ENCODE measurements around the gene DPF3.
"Not testable (repeated sequence)": the region's sequence is repeated elsewhere in the genome, so short reads cannot be mapped to it uniquely, and the experiment has no call there.

The DPF3 gene

GRCh38 chr14:72756967-72757366 is 136.9 kb downstream of the DPF3 start:
- DNase-seq, result no peak

- no peak for DNase-seq
Observed at GRCh38 chr14:72755766-72756165, 138.1 kb downstream of the DPF3 start.

GRCh38 chr14:72754949-72755348 is 139.0 kb downstream of the DPF3 start:
- no peak for DNase-seq

GRCh38 chr14:72753879-72754400 is 140.0 kb downstream of the DPF3 start:
- no peak for DNase-seq

- no peak for DNase-seq
Observed at GRCh38 chr14:72753044-72753710, 140.7 kb downstream of the DPF3 start.

GRCh38 chr14:72752034-72752412 is 141.9 kb downstream of the DPF3 start:
- DNase-seq, result no peak

- DNase-seq, result no peak
Observed at GRCh38 chr14:72751276-72752033, 142.4 kb downstream of the DPF3 start.

- DNase-seq, result not testable (repeated sequence)
Observed at GRCh38 chr14:72748921-72749320, 145.0 kb downstream of the DPF3 start.

- no peak for DNase-seq
Observed at GRCh38 chr14:72747652-72748051, 146.2 kb downstream of the DPF3 start.

- no peak for DNase-seq
Observed at GRCh38 chr14:72745991-72746980, 147.6 kb downstream of the DPF3 start.

- DNase-seq, result no peak
Observed at GRCh38 chr14:72745546-72745945, 148.4 kb downstream of the DPF3 start.

GRCh38 chr14:72744416-72745120 is 149.3 kb downstream of the DPF3 start:
- DNase-seq, result no peak

- no peak for DNase-seq
Observed at GRCh38 chr14:72743626-72744025, 150.3 kb downstream of the DPF3 start.

- DNase-seq, result no peak
Observed at GRCh38 chr14:72742838-72743195, 151.1 kb downstream of the DPF3 start.

GRCh38 chr14:72742118-72742837 is 151.6 kb downstream of the DPF3 start:
- peak; percentile 32 for DNase-seq

GRCh38 chr14:72741826-72742117 is 152.1 kb downstream of the DPF3 start:
- no peak for DNase-seq

- DNase-seq, result no peak
Observed at GRCh38 chr14:72740966-72741825, 152.7 kb downstream of the DPF3 start.

- no peak for DNase-seq
Observed at GRCh38 chr14:72740504-72740961, 153.4 kb downstream of the DPF3 start.

GRCh38 chr14:72739446-72740405 is 154.2 kb downstream of the DPF3 start:
- no peak for DNase-seq

- no peak for DNase-seq
Observed at GRCh38 chr14:72738161-72738611, 155.7 kb downstream of the DPF3 start.

Measured in OCI-M1 (cell line).